ENCODE results near the gene LYL1. TPM values are rescaled to one million over a fixed set of nuclear protein-coding genes. Genes with fewer than 3 reads are reported as not detected.

LYL1 gene
- total RNA-seq, 1 experiment from 2014 or later: 0.23 TPM

DNA sequence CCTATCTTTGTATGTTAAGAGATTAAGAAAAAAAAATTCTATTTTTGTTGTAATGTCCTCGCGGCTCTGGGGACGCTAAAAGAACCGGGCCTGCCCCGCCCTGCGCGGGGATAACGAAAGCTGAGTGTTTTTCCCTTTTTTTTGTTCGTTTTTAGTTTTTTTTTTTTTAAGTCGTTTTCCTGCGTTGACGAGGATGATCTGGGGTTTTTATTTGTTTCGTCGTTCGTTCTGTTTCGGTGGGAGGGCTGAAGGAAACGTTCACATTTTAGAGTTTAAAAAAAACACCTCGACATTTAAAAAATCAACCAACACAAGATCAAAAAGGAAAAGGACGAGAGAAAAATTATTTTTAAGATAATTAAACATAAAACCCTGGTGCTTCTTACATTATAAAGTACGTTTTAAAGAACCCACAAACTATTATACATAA, 5.6 kb downstream of the LYL1 start:
- Histone ChIP-seq H3K27me3 (ENCODE audit: control insufficient read depth, insufficient read depth, low read length) (no peaks in the 10 kb centered on the region), H3K4me3 (ENCODE audit: low read depth in 2 of 2, low read length in 2 of 2) (no peak overlapping the region), H3K9me3 (ENCODE audit: control insufficient read depth, insufficient read depth, low read depth, low read length) (no peaks in the 10 kb centered on the region), H3K27ac (ENCODE audit: low read length) (no peak overlapping the region; the same call in 1 of the 2 replicates), H3K36me3 (ENCODE audit: control insufficient read depth, insufficient read depth, low read length) (no peaks in the 10 kb centered on the region), H3K4me1 (ENCODE audit: control insufficient read depth, insufficient read depth, low read length) (peaks cover 41% of the 10 kb centered on the region)
- DNase-seq (ENCODE audit: low read depth, low spot score) (no peak), ATAC-seq (no peak)
- TF ChIP-seq, protein P1, sequence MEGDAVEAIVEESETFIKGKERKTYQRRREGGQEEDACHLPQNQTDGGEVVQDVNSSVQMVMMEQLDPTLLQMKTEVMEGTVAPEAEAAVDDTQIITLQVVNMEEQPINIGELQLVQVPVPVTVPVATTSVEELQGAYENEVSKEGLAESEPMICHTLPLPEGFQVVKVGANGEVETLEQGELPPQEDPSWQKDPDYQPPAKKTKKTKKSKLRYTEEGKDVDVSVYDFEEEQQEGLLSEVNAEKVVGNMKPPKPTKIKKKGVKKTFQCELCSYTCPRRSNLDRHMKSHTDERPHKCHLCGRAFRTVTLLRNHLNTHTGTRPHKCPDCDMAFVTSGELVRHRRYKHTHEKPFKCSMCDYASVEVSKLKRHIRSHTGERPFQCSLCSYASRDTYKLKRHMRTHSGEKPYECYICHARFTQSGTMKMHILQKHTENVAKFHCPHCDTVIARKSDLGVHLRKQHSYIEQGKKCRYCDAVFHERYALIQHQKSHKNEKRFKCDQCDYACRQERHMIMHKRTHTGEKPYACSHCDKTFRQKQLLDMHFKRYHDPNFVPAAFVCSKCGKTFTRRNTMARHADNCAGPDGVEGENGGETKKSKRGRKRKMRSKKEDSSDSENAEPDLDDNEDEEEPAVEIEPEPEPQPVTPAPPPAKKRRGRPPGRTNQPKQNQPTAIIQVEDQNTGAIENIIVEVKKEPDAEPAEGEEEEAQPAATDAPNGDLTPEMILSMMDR (IDR thresholded peaks at IDR 0.05): no peak
- TF ChIP-seq POLR2AphosphoS5 (IDR thresholded peaks at IDR 0.05; ENCODE audit: low read depth, low read length) (no peak), TCF7L2 (IDR thresholded peaks at IDR 0.05; ENCODE audit: low read depth, low read length) (no peak), SIN3A (IDR thresholded peaks at IDR 0.05; ENCODE audit: borderline replicate concordance, insufficient read depth, low read depth, low read length) (no peak)
- TF ChIP-seq, protein P2, sequence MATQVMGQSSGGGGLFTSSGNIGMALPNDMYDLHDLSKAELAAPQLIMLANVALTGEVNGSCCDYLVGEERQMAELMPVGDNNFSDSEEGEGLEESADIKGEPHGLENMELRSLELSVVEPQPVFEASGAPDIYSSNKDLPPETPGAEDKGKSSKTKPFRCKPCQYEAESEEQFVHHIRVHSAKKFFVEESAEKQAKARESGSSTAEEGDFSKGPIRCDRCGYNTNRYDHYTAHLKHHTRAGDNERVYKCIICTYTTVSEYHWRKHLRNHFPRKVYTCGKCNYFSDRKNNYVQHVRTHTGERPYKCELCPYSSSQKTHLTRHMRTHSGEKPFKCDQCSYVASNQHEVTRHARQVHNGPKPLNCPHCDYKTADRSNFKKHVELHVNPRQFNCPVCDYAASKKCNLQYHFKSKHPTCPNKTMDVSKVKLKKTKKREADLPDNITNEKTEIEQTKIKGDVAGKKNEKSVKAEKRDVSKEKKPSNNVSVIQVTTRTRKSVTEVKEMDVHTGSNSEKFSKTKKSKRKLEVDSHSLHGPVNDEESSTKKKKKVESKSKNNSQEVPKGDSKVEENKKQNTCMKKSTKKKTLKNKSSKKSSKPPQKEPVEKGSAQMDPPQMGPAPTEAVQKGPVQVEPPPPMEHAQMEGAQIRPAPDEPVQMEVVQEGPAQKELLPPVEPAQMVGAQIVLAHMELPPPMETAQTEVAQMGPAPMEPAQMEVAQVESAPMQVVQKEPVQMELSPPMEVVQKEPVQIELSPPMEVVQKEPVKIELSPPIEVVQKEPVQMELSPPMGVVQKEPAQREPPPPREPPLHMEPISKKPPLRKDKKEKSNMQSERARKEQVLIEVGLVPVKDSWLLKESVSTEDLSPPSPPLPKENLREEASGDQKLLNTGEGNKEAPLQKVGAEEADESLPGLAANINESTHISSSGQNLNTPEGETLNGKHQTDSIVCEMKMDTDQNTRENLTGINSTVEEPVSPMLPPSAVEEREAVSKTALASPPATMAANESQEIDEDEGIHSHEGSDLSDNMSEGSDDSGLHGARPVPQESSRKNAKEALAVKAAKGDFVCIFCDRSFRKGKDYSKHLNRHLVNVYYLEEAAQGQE (IDR thresholded peaks at IDR 0.05; ENCODE audit: insufficient read depth in 1 of 2, low read depth in 2 of 2, low read length in 1 of 2): no peak
- intact Hi-C loops (cut with micrococcal nuclease; ENCODE audit: unreplicated experiment) (loop anchor here (10.0 kb wide), 1 partner anchor 62 kb away; no protein-coding TSS in a partner anchor), in situ Hi-C loops (cut with HindIII; ENCODE audit: low pct_unique_long_range_greater_than_20kb, low sequenced_read_pairs) (no loop called here)
- ChIA-PET POLR2A (no interaction called here), CTCF (no interaction called here)
- BruUV-seq (replicated peaks): TSS peak; percentile 93

DNA sequence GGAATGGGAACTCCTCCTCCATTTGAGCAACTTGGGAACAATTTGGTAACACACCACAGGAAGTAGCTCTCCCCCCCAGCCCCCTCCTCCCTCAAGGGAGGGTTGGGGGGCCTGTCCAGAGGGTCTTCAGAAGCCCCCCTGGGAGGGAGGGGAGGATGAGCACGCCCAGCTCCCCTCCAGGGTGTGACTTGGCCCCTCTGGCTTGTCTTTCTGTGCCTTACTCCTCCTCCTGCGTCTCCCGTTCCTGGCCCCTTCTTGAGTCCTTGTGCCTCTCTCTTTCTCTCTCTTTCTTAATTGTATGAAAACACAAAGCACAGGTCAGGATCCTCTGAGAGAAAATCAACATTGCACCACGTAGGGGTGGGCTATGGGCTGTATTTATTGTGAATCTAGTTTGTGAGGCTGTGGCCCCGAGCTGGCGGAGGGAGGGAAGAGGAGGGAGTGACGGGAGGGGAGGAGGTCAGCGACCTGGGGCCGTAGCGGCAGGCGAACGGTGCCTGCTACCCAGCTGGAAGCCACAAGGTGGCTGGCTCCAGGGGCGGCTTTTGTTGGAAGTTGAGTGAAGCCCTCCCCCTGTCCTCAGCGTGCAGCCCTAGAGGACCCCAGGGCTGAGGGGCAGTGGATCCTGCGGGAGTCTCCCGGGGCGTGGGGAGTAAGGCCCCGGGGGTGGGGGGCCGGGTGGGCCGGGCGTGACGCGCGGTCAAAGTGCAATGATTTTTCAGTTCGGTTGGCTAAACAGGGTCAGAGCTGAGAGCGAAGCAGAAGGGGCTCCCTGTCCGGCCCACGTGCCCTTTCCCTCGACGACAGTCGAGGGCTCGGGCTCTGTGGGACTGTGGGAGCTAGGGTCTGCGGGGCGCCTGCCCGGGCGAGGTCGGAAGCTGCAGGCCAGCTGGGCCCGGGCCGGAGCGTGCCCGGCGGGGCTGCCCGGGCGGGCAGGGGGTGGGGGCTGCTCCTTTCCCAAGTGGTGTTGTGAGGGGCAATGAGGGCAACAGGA, 6.4 kb downstream of the LYL1 start:
- DNase-seq (ENCODE audit: low read depth, low spot score): no peak
- no peaks in the 10 kb centered on the region for H3K27me3 ChIP-seq (ENCODE audit: control insufficient read depth, insufficient read depth, low read length)
- H3K27ac ChIP-seq (ENCODE audit: low read length): peak overlapping the region; percentile 72
- in situ Hi-C loops (cut with HindIII; ENCODE audit: low pct_unique_long_range_greater_than_20kb, low sequenced_read_pairs): no loop called here
- TF ChIP-seq TCF7L2 (IDR thresholded peaks at IDR 0.05; ENCODE audit: low read depth, low read length) (no peak), SIN3A (IDR thresholded peaks at IDR 0.05; ENCODE audit: borderline replicate concordance, insufficient read depth, low read depth, low read length) (no peak)
- TF ChIP-seq, protein P1 (IDR thresholded peaks at IDR 0.05): peak; percentile 22; the same call in 1 of the 2 replicates
- TF ChIP-seq, protein P2 (IDR thresholded peaks at IDR 0.05; ENCODE audit: insufficient read depth in 1 of 2, low read depth in 2 of 2, low read length in 1 of 2): no peak
- peaks cover 48% of the 10 kb centered on the region for H3K4me1 ChIP-seq (ENCODE audit: control insufficient read depth, insufficient read depth, low read length)
- ChIA-PET POLR2A (interaction anchor here (0.6 kb wide), 1 partner anchor 17 kb away, joined by 8 read pairs; no protein-coding TSS in a partner anchor), CTCF (interaction anchor here (0.5 to 0.8 kb wide), 5 partner anchors 85 to 1059 kb away, joined by 4 to 9 read pairs (median 6); no protein-coding TSS in a partner anchor)
- 0 out of 2 replicates have a peak, but pooled peaks have one; percentile 26 for ATAC-seq
- H3K4me3 ChIP-seq (ENCODE audit: low read depth in 2 of 2, low read length in 2 of 2): no peak overlapping the region
- no TSS peak for BruUV-seq (replicated peaks)
- intact Hi-C loops (cut with micrococcal nuclease; ENCODE audit: unreplicated experiment): loop anchor here (10.0 kb wide), 1 partner anchor 61 kb away; no protein-coding TSS in a partner anchor
- no peaks in the 10 kb centered on the region for H3K9me3 ChIP-seq (ENCODE audit: control insufficient read depth, insufficient read depth, low read depth, low read length)
- no peaks in the 10 kb centered on the region for H3K36me3 ChIP-seq (ENCODE audit: control insufficient read depth, insufficient read depth, low read length)
